ENCODE results near the gene PRKRA.

Gene PRKRA

GRCh38 chr2:178429336-178429735 lies 21.6 kb downstream of the PRKRA start:
- Histone ChIP-seq H3K9me3 (ENCODE audit: insufficient read depth, low read length) (no peaks in the 10 kb centered on the region), H3K36me3 (ENCODE audit: low read length) (peaks cover 29% of the 10 kb centered on the region; the same call in 1 of the 2 replicates), H3K27ac (ENCODE audit: low read depth, low read length) (no peak overlapping the region), H3K9ac (ENCODE audit: low read length) (no peak overlapping the region), H3K4me2 (ENCODE audit: low read depth, low read length, poor library complexity, severe bottlenecking) (no peak overlapping the region), H3F3A (ENCODE audit: insufficient read depth) (no peaks in the 10 kb centered on the region; the same call in 1 of the 2 replicates), H3K9me2 (replicated peaks; ENCODE audit: insufficient read depth, low read length) (no peaks in the 10 kb centered on the region), H3K79me2 (ENCODE audit: insufficient read depth, low read length) (no peaks in the 10 kb centered on the region), H3K27me3 (ENCODE audit: low read length) (no peaks in the 10 kb centered on the region), H2AFZ (ENCODE audit: low read depth, low read length, severe bottlenecking) (no peak overlapping the region), H4K20me1 (ENCODE audit: low read depth, low read length) (no peaks in the 10 kb centered on the region), H3K4me3 (ENCODE audit: insufficient read depth, low read length, poor library complexity, severe bottlenecking) (no peak overlapping the region)
- TF ChIP-seq CTCF (IDR thresholded peaks at IDR 0.05; ENCODE audit: insufficient read depth, low read length, poor library complexity, severe bottlenecking) (no peak), EZH2phosphoT487 (conservative IDR thresholded peaks at IDR 0.05; ENCODE audit: low read length) (no peak)

GRCh38 chr2:178428396-178428806 lies 22.6 kb downstream of the PRKRA start:
- no peak for TF ChIP-seq CTCF (IDR thresholded peaks at IDR 0.05; ENCODE audit: insufficient read depth, low read length, poor library complexity, severe bottlenecking)
- no peak for TF ChIP-seq EZH2phosphoT487 (conservative IDR thresholded peaks at IDR 0.05; ENCODE audit: low read length)
- H4K20me1 ChIP-seq (ENCODE audit: low read depth, low read length) = no peaks in the 10 kb centered on the region
- H3K4me2 ChIP-seq (ENCODE audit: low read depth, low read length, poor library complexity, severe bottlenecking) = no peak overlapping the region
- H3F3A ChIP-seq (ENCODE audit: insufficient read depth) = no peaks in the 10 kb centered on the region; the same call in 1 of the 2 replicates
- peaks cover 24% of the 10 kb centered on the region; the same call in 1 of the 2 replicates for H3K36me3 ChIP-seq (ENCODE audit: low read length)
- no peak overlapping the region for H3K9ac ChIP-seq (ENCODE audit: low read length)
- no peak overlapping the region for H3K4me3 ChIP-seq (ENCODE audit: insufficient read depth, low read length, poor library complexity, severe bottlenecking)
- H3K27me3 ChIP-seq (ENCODE audit: low read length) = no peaks in the 10 kb centered on the region
- no peak overlapping the region for H2AFZ ChIP-seq (ENCODE audit: low read depth, low read length, severe bottlenecking)
- H3K9me3 ChIP-seq (ENCODE audit: insufficient read depth, low read length) = no peaks in the 10 kb centered on the region
- H3K27ac ChIP-seq (ENCODE audit: low read depth, low read length) = no peak overlapping the region
- no peaks in the 10 kb centered on the region for H3K9me2 ChIP-seq (replicated peaks; ENCODE audit: insufficient read depth, low read length)
- no peaks in the 10 kb centered on the region for H3K79me2 ChIP-seq (ENCODE audit: insufficient read depth, low read length)

- no peaks in the 10 kb centered on the region for H3F3A ChIP-seq (ENCODE audit: insufficient read depth)
- H3K4me2 ChIP-seq (ENCODE audit: low read depth, low read length, poor library complexity, severe bottlenecking) = no peak overlapping the region
- peaks cover 15% of the 10 kb centered on the region; the same call in 1 of the 2 replicates for H3K36me3 ChIP-seq (ENCODE audit: low read length)
- no peak overlapping the region for H3K9ac ChIP-seq (ENCODE audit: low read length)
- no peaks in the 10 kb centered on the region for H3K27me3 ChIP-seq (ENCODE audit: low read length)
- no peak overlapping the region for H3K27ac ChIP-seq (ENCODE audit: low read depth, low read length)
- H3K9me2 ChIP-seq (replicated peaks; ENCODE audit: insufficient read depth, low read length) = no peaks in the 10 kb centered on the region
- no peak overlapping the region for H3K4me3 ChIP-seq (ENCODE audit: insufficient read depth, low read length, poor library complexity, severe bottlenecking)
- H2AFZ ChIP-seq (ENCODE audit: low read depth, low read length, severe bottlenecking) = no peak overlapping the region
- H3K79me2 ChIP-seq (ENCODE audit: insufficient read depth, low read length) = no peaks in the 10 kb centered on the region
- no peaks in the 10 kb centered on the region for H4K20me1 ChIP-seq (ENCODE audit: low read depth, low read length)
- no peaks in the 10 kb centered on the region for H3K9me3 ChIP-seq (ENCODE audit: insufficient read depth, low read length)
- TF ChIP-seq CTCF (IDR thresholded peaks at IDR 0.05; ENCODE audit: insufficient read depth, low read length, poor library complexity, severe bottlenecking) = no peak
These were observed 23.5 kb downstream of the PRKRA start for GRCh38 chr2:178427458-178427857.
